GM10266 (cell line): ENCODE data around the gene KAT8.

Source experiments
- DNase-seq: peaks from one replicate; pipeline ENCODE4 v3.0.0; 2012; ENCODE audit errors: extremely low spot score
- TF ChIP-seq, protein P1 (sequence below): IDR thresholded peaks from 2 replicates; pipeline ENCODE4 v1.5.1; 2012; ENCODE audit warnings: mild to moderate bottlenecking, low read depth; ENCODE audit not compliant: control insufficient read depth, insufficient read depth; ENCODE audit errors: missing control alignments

The KAT8 gene

GRCh38 chr16:31108794-31109558 is 8.5 kb upstream of the KAT8 start:
- TF ChIP-seq, protein P1, sequence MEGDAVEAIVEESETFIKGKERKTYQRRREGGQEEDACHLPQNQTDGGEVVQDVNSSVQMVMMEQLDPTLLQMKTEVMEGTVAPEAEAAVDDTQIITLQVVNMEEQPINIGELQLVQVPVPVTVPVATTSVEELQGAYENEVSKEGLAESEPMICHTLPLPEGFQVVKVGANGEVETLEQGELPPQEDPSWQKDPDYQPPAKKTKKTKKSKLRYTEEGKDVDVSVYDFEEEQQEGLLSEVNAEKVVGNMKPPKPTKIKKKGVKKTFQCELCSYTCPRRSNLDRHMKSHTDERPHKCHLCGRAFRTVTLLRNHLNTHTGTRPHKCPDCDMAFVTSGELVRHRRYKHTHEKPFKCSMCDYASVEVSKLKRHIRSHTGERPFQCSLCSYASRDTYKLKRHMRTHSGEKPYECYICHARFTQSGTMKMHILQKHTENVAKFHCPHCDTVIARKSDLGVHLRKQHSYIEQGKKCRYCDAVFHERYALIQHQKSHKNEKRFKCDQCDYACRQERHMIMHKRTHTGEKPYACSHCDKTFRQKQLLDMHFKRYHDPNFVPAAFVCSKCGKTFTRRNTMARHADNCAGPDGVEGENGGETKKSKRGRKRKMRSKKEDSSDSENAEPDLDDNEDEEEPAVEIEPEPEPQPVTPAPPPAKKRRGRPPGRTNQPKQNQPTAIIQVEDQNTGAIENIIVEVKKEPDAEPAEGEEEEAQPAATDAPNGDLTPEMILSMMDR = no peak
- no peak for DNase-seq

DNA sequence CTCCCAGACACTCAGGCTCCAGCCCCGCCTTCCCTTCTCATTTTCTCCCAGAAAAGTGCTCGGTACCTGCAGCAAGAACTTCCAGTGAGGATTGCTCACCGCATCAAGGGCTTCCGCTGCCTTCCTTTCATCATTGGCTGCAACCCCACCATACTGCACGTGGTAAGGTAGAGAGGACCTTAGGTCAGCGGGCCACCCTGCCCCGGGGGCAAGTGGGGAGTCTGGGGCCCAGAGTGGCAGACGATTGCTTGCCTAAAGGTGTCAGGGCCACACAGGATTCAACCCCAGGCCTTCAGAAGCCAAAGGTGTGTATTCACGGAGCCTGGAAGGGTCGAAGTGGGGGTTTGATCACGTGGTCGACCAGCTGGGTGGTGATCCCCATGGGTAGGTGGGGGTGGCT is 7.8 kb upstream of the KAT8 start:
- TF ChIP-seq, protein P1 = no peak

DNA sequence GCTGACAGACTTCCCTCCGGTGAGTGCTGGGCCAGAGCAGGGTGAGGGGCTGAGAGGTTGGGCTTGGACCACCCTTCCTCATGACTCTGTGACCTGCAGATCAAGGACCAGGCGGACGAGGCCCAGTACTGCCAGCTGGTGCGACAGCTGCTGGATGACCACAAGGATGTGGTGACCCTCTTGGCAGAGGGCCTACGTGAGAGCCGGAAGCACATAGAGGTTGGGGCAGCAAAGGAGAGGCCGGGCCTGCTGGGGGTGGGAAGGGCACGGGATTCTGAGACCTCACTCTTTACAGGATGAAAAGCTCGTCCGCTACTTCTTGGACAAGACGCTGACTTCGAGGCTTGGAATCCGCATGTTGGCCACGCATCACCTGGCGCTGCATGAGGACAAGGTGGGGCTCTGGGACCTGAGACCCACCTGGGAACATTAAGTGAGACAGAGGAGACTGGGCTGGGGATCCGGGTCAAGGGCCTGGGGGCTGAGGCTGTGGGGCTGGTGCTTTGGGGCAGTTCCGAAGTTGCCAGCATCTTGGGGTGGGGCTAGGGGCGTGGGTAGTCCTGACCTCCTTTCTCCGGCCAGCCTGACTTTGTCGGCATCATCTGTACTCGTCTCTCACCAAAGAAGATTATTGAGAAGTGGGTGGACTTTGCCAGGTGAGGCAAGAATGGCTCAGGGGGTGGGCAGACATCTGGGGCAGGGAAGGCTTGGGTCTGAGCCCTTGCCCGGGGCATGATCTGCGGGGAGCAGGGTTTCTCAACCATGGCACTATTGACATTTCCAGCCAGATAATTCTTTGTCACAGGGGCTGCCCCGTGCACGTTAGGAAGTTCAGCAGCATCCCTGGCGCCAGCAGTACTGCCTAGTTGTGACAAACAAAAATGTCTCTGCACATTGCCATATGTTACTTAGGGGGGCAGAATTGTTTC is 7.1 kb upstream of the KAT8 start:
- no peak for DNase-seq
- TF ChIP-seq, protein P1 = no peak

More for the DNA sequence above, 7.8 kb upstream of the KAT8 start:
- no peak for DNase-seq

GRCh38 chr16:31111881-31112466 is 5.5 kb upstream of the KAT8 start:
- TF ChIP-seq, protein P1 = no peak
- no peak for DNase-seq

DNA sequence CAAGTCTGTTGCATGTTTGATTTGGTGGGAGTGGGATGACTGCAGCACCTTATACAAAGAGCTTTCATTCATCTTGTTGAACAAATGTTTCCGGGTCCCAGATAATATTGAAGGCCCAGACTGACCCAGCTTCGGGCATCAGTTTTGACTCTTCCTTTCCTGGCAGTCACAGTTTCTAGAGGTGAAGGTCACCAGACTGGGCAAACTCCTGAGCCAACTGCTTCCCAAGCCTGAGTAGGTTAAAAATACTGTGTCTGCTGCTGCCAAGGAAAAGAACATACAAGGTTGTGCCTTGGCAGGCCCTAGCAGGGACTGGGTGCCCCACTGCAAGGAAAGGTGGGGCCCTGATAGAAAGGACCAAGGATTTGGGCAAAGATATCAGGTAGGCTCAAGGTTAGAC is 4.8 kb upstream of the KAT8 start:
- DNase-seq = no peak
- TF ChIP-seq, protein P1 = no peak

DNA sequence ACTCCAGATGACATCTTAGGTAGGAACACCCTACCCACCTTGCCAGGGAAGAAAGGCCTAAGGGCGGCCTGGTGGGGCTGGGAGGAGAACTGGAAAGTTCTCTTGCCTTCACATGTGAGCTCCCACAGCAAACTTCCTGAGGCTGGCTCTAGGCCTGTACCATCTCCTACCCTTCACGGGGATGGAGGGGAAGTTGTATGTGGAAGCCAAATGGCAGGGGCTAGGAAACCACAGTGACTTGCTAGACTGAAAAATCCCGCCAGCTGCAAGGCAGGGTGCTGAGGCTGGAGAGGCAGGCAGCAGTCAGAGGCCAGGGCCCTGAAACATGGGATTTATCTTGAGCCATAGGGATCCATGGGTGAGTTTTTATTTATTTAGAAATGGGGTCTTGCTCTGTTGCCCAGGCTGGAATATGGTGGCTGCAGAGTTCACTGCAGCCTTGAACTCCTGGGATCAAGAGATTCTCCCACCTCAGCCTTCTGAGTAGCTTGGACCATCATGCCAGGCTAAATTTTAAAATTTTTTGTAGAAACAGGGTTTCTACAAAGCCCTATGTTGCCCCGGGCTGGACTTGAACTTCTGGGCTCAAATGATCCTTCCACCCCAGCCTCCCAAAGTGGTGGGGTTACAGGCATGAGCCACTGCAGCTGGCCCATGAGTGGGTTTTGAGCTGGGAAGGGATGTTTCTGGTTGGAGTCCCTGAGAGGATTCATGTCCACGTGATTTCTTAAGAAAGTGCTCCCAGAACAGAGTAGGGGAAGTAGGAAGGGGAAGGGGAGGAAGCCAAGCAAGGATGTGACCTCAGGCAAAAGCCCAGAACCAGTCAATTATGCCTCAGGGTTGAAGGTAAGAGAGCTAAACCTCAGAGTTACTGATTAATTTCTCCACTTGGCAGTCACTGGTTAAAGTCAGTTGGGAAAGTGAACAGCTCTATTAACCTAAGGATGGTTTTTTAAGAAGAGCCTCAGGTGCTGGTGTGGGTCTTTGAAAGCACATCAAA is 4.0 kb upstream of the KAT8 start:
- TF ChIP-seq, protein P1 = no peak
- no peak for DNase-seq
